OCI-LY1 (cell line): ENCODE data around the gene ZSWIM5.

Experiments used
- EZH2 ChIP-seq: fragments of 200-600 bp; sonication (generic), shearing (Covaris generic); IDR thresholded peaks from 2 replicates; pipeline ENCODE4 v1.8.0; 2017; ENCODE audit warnings: borderline replicate concordance, mixed run types, mild to moderate bottlenecking, antibody characterized with exemption, low read length, moderate library complexity, mixed read lengths
- TF ChIP-seq, protein P1 (sequence below): fragments of 200-600 bp; sonication (generic), shearing (Covaris generic); IDR thresholded peaks from 2 replicates; pipeline ENCODE4 v1.5.1; 2017; ENCODE audit warnings: mild to moderate bottlenecking, antibody characterized with exemption, low read length, moderate library complexity, mixed read lengths

DNA sequence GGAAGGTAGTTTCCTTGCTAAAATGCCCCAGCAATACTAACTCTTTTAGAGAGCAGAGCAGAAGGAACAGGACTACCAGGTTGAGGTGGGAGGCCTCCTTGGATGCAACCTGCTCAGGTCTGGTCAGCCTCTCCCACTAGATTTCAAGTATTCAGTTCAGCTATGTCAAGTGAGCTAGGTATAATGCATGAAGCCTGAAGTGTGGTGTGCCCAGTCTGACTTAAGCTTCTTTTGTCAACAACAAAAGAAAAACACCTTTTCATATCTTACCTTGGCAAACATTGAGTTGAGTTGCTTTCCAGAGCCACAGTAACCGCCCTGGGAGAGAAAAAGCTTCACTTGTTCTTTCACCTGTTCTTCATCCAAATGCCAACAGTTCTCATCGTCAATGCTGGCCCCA lies 146.6 kb downstream of the ZSWIM5 start:
- TF ChIP-seq EZH2: no peak
- TF ChIP-seq, protein P1, sequence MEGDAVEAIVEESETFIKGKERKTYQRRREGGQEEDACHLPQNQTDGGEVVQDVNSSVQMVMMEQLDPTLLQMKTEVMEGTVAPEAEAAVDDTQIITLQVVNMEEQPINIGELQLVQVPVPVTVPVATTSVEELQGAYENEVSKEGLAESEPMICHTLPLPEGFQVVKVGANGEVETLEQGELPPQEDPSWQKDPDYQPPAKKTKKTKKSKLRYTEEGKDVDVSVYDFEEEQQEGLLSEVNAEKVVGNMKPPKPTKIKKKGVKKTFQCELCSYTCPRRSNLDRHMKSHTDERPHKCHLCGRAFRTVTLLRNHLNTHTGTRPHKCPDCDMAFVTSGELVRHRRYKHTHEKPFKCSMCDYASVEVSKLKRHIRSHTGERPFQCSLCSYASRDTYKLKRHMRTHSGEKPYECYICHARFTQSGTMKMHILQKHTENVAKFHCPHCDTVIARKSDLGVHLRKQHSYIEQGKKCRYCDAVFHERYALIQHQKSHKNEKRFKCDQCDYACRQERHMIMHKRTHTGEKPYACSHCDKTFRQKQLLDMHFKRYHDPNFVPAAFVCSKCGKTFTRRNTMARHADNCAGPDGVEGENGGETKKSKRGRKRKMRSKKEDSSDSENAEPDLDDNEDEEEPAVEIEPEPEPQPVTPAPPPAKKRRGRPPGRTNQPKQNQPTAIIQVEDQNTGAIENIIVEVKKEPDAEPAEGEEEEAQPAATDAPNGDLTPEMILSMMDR: no peak
